Measurements from ENCODE around the gene GTF3C2.

GTF3C2 gene

GRCh38 chr2:27390822-27391679, 34.5 kb upstream of the GTF3C2 start:
- H3K9ac ChIP-seq, result no peak overlapping the region
- no peaks in the 10 kb centered on the region for H3K27me3 ChIP-seq (ENCODE audit: insufficient read depth, low read depth)
- H2AFZ ChIP-seq (ENCODE audit: low read depth), result no peak overlapping the region
- H3K4me1 ChIP-seq (ENCODE audit: low read depth, poor library complexity, severe bottlenecking), result peaks cover 2% of the 10 kb centered on the region
- no peak for TF ChIP-seq CTCF (conservative IDR thresholded peaks at IDR 0.05; ENCODE audit: low read depth, low read length)
- H3K27ac ChIP-seq, result no peak overlapping the region
- no peak overlapping the region for H3K4me2 ChIP-seq
- peaks cover 65% of the 10 kb centered on the region for H3K79me2 ChIP-seq (ENCODE audit: insufficient read depth, low read depth)
- H3K4me3 ChIP-seq (IDR thresholded peaks at IDR 0.05; ENCODE audit: insufficient read depth, low read depth, low read length), result no peak overlapping the region
- H4K20me1 ChIP-seq (ENCODE audit: insufficient read depth), result 0 out of 2 replicates have a peak, but pooled peaks cover 5% of the 10 kb centered on the region
- no peaks in the 10 kb centered on the region for H3K36me3 ChIP-seq (ENCODE audit: insufficient read depth)

- peaks cover 16% of the 10 kb centered on the region; the same call in 1 of the 2 replicates for H3K36me3 ChIP-seq (ENCODE audit: insufficient read depth)
- 0 out of 2 replicates have a peak, but pooled peaks cover 8% of the 10 kb centered on the region for H3K79me2 ChIP-seq (ENCODE audit: insufficient read depth, low read depth)
- H3K4me2 ChIP-seq, result no peak overlapping the region
- H2AFZ ChIP-seq (ENCODE audit: low read depth), result no peak overlapping the region
- H3K4me3 ChIP-seq (IDR thresholded peaks at IDR 0.05; ENCODE audit: insufficient read depth, low read depth, low read length), result no peak overlapping the region
- no peak for TF ChIP-seq CTCF (conservative IDR thresholded peaks at IDR 0.05; ENCODE audit: low read depth, low read length)
- H3K9ac ChIP-seq, result no peak overlapping the region
- H4K20me1 ChIP-seq (ENCODE audit: insufficient read depth), result no peaks in the 10 kb centered on the region
- no peaks in the 10 kb centered on the region for H3K4me1 ChIP-seq (ENCODE audit: low read depth, poor library complexity, severe bottlenecking)
- no peak overlapping the region; the same call in 1 of the 2 replicates for H3K27ac ChIP-seq
- no peaks in the 10 kb centered on the region for H3K27me3 ChIP-seq (ENCODE audit: insufficient read depth, low read depth)
Measured at GRCh38 chr2:27381577-27382181, 25.1 kb upstream of the GTF3C2 start.

DNA sequence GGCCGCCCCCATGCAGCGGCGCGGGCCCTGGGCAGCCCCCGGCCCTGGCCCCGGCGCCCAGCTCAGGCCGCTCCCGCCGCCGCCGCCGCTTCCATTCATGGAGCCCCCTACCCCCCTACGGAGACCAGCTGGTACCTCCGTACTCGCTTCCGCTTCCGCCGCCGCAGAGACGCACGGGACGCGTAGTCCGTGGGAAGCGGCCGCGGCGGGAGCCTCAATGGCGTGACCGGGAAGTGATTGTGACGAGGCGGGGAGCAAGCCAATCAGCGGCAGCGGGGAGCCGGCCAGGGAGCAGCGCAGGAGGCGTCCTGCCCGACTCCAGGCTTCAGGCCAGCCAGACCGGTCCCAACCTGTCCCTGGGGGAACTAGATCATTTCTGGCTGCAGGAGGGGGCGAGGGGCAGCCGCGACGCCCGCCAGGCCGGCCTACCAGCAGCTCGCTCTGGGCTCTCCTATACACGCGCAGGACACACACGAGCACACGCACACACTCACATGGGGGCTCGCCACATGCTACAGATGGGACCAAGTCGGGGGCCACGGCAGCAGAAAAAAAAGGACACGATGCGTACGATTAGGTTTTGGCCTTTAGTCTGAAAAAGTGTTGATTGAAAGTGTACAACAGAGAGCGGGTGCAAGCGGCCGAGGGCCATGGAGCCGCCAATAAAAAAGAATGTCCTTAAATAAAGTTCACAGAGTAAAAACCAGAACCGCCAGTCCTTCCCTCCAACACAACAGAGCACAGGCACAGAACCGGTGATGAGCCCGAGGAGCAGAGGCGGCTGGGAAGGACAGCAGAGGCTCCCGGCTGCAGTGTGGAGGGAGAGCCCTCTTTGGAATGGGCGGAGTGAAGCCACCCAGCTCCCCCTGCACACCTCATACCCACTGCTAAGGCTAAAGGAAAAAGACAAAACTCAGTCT, 24.3 kb upstream of the GTF3C2 start, which contains the start of gene ZNF513:
Gene ZNF513 (minus strand): TSS at position 109 of the 920 bp plus-strand sequence. CDS start 208 bp downstream, outside the sequence.
- peak within 1 kb of the TSS; percentile 31 for H3K4me2 ChIP-seq
- no peak for TF ChIP-seq CTCF (conservative IDR thresholded peaks at IDR 0.05; ENCODE audit: low read depth, low read length)
- H3K36me3 ChIP-seq (ENCODE audit: insufficient read depth), result peaks cover 16% of the 10 kb centered on the region; the same call in 1 of the 2 replicates
- H3K79me2 ChIP-seq (ENCODE audit: insufficient read depth, low read depth), result 0 out of 2 replicates have a peak, but pooled peaks cover 5% of the 10 kb centered on the region
- no peaks in the 10 kb centered on the region for H3K4me1 ChIP-seq (ENCODE audit: low read depth, poor library complexity, severe bottlenecking)
- no peaks in the 10 kb centered on the region for H3K27me3 ChIP-seq (ENCODE audit: insufficient read depth, low read depth)
- no peak within 1 kb of the TSS; the same call in 1 of the 2 replicates for H3K27ac ChIP-seq
- no peaks in the 10 kb centered on the region for H4K20me1 ChIP-seq (ENCODE audit: insufficient read depth)
- H2AFZ ChIP-seq (ENCODE audit: low read depth), result no peak within 1 kb of the TSS
- H3K9ac ChIP-seq, result no peak within 1 kb of the TSS; the same call in 1 of the 2 replicates
- H3K4me3 ChIP-seq (IDR thresholded peaks at IDR 0.05; ENCODE audit: insufficient read depth, low read depth, low read length), result no peak within 1 kb of the TSS
